K562 (cell line): ENCODE measurements around the gene LRP1. TPM values are rescaled to one million over a fixed set of nuclear protein-coding genes. Genes with fewer than 3 reads are reported as not detected.

Experiments
- BCOR ChIP-seq: fragments of 450-650 bp; IDR thresholded peaks from 2 replicates; pipeline ENCODE4 v1.6.1; 2016
- BDP1 ChIP-seq: IDR thresholded peaks from 3 replicates; pipeline ENCODE4 v1.6.1; 2011; ENCODE audit not compliant: insufficient read length, insufficient read depth
- CREM ChIP-seq: IDR thresholded peaks from 2 replicates; pipeline ENCODE4 v1.6.1; 2014; ENCODE audit warnings: antibody characterized with exemption, low read depth
- ETV1 ChIP-seq: fragments of 450-650 bp; conservative IDR thresholded peaks from 2 replicates; pipeline ENCODE4 v1.6.1; 2016; ENCODE audit warnings: missing genetic modification characterization, control low read depth, low read depth, missing compliant biosample characterization
- KDM2B ChIP-seq: fragments of 250-450 bp; sonication (Bioruptor Pico); IDR thresholded peaks from 2 replicates; pipeline ENCODE4 v1.8.0; 2021; ENCODE audit warnings: mild to moderate bottlenecking, moderate library complexity
- KDM5B ChIP-seq: fragments of 200-600 bp; sonication (generic); IDR thresholded peaks from 2 replicates; pipeline ENCODE4 v1.6.1; 2012; ENCODE audit warnings: low read depth, mild to moderate bottlenecking, moderate library complexity, low read length, control low read depth, inconsistent platforms; ENCODE audit not compliant: insufficient replicate concordance
- SMAD1 ChIP-seq: fragments of 150-350 bp; IDR thresholded peaks from 2 replicates; pipeline ENCODE4 v1.6.1; 2014; ENCODE audit warnings: low read length, low read depth; ENCODE audit not compliant: partially characterized antibody
- SMARCB1 ChIP-seq: IDR thresholded peaks from 2 replicates; pipeline ENCODE4 v1.6.1; 2011; ENCODE audit warnings: improper control_type of control experiment, low read depth; ENCODE audit not compliant: insufficient read length
- SMC3 ChIP-seq: conservative IDR thresholded peaks from 2 replicates; pipeline ENCODE4 v1.6.1; 2011; ENCODE audit warnings: low read depth, low read length, improper control_type of control experiment; ENCODE audit not compliant: insufficient read depth
- TBP ChIP-seq: optimal IDR thresholded peaks from 2 replicates; pipeline ENCODE3; 2011; ENCODE audit warnings: low read depth, low read length, improper control_type of control experiment
- TEAD2 ChIP-seq: fragments of 450-650 bp; IDR thresholded peaks from 2 replicates; pipeline ENCODE4 v1.6.1; 2016; ENCODE audit warnings: missing genetic modification characterization, control low read depth, missing compliant biosample characterization
- YY1 ChIP-seq, 3 experiments: IDR thresholded peaks; 2 replicates each; pipeline ENCODE4 v1.6.1; 2011; ENCODE audit warnings: low read length in 2 of 3, mild to moderate bottlenecking in 2 of 3, moderate library complexity in 2 of 3, borderline replicate concordance in 1 of 3, control low read depth in 1 of 3, low read depth in 1 of 3; ENCODE audit not compliant: insufficient read depth in 3 of 3, insufficient replicate concordance in 2 of 3, control insufficient read depth in 1 of 3, insufficient read length in 1 of 3; ENCODE audit errors: extremely low read depth in 1 of 3
- ZNF347 ChIP-seq: fragments of 450-650 bp; formaldehyde crosslinking; IDR thresholded peaks from 2 replicates; pipeline ENCODE4 v1.4.0; 2020; ENCODE audit warnings: low read depth, mild to moderate bottlenecking, moderate library complexity
- ZNF551 ChIP-seq: fragments of 250-450 bp; sonication (Bioruptor Pico); IDR thresholded peaks from 2 replicates; pipeline ENCODE4 v1.5.0; 2021; ENCODE audit warnings: mild to moderate bottlenecking, moderate library complexity
- polyA plus RNA-seq, 8 experiments: library from polyadenylated mRNA; depleted of rRNA in 4 of 8; stranded (reverse) in 5 of 8; unstranded in 3 of 8; fragments of >200 nt; fragmentation: Nextera tagmentation in 2 of 8; fragmentation: Illumina TruSeq in 1 of 8; extraction: Ambion mirVana in 2 of 8; extraction: Trizol in 1 of 8; gene quantifications; 2 replicates each; pipeline versions ENCODE4 v1.2.1 to v1.2.3, GENCODE V29; 2011 to 2014; ENCODE audit warnings: inconsistent platforms in 1 of 8, missing spikeins in 1 of 8
- total RNA-seq, 7 experiments: library from RNA; depleted of rRNA in 6 of 7; stranded (reverse); fragments of >200 nt in 6 of 7; fragmentation: Illumina TruSeq in 2 of 7; extraction: Trizol in 2 of 7; gene quantifications; 2 replicates each; pipeline versions ENCODE4 v1.2.1 to v1.2.3, GENCODE V29; 2011 to 2021; ENCODE audit warnings: low replicate concordance in 1 of 7
- TF ChIP-seq, protein P1 (sequence below): fragments of 150-350 bp; IDR thresholded peaks from 2 replicates; pipeline ENCODE4 v1.6.1; 2014; ENCODE audit warnings: low read depth, mild to moderate bottlenecking, low read length, borderline replicate concordance
- TF ChIP-seq, protein P2 (sequence below): fragments of 200-800 bp; sonication (Bioruptor generic); IDR thresholded peaks from 2 replicates; pipeline ENCODE4 v1.6.1; 2017; ENCODE audit warnings: missing genetic modification characterization, missing compliant biosample characterization
- TF ChIP-seq, protein P3 (sequence below): fragments of 250-450 bp; sonication (Bioruptor Pico); IDR thresholded peaks from 2 replicates; pipeline ENCODE4 v1.8.0; 2021; ENCODE audit warnings: mild to moderate bottlenecking, moderate library complexity
- TF ChIP-seq, protein P4 (sequence below): sonication (generic); formaldehyde crosslinking; IDR thresholded peaks from 2 replicates; pipeline ENCODE4 v1.8.0; 2022; ENCODE audit warnings: missing genetic modification reagents, mild to moderate bottlenecking, moderate library complexity, borderline replicate concordance

Gene LRP1
- total and polyA plus RNA-seq, 9 of the 15 experiments (the other 6 are each of a cell fraction or from before 2014, with no cell fraction given) = 0.04 to 0.64 (median 0.19) TPM; not detected in 2

DNA sequence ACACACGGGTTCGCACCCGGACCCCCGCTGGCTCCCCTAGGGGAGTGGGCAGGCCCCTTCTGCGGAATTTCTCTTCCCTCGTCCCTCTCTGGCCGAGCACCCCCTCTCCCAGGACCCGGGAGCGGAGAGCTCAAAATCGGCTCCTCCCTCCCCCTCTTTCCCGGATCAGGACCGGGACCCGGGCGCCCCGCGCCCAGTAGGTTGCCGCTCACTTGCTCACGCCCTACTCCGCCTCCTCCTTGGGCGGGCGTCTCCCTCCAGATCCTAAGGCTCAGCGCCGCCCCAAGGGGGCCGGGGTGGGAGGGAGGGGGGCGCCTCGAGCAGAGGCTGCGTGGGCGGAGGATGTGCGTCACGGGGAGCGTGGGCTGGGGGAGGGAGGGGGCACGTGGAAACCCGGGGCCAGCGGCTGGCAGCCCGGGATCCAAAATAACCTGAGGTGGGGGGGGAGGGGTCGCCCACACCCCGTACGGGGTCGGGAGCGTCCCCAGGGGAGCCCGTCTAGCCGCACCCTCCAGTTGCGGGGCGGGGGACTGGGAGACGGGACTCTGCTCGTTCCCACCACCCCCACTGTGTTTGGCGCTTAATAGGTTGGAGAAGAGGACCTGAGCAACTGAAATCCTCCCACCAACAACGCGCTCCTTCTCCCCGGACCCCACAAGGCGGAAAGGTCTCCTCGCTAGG, 41.1 kb upstream of the LRP1 start (continued):
- TF ChIP-seq, protein P1, sequence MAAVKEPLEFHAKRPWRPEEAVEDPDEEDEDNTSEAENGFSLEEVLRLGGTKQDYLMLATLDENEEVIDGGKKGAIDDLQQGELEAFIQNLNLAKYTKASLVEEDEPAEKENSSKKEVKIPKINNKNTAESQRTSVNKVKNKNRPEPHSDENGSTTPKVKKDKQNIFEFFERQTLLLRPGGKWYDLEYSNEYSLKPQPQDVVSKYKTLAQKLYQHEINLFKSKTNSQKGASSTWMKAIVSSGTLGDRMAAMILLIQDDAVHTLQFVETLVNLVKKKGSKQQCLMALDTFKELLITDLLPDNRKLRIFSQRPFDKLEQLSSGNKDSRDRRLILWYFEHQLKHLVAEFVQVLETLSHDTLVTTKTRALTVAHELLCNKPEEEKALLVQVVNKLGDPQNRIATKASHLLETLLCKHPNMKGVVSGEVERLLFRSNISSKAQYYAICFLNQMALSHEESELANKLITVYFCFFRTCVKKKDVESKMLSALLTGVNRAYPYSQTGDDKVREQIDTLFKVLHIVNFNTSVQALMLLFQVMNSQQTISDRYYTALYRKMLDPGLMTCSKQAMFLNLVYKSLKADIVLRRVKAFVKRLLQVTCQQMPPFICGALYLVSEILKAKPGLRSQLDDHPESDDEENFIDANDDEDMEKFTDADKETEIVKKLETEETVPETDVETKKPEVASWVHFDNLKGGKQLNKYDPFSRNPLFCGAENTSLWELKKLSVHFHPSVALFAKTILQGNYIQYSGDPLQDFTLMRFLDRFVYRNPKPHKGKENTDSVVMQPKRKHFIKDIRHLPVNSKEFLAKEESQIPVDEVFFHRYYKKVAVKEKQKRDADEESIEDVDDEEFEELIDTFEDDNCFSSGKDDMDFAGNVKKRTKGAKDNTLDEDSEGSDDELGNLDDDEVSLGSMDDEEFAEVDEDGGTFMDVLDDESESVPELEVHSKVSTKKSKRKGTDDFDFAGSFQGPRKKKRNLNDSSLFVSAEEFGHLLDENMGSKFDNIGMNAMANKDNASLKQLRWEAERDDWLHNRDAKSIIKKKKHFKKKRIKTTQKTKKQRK = no peak
- TF ChIP-seq, protein P2, sequence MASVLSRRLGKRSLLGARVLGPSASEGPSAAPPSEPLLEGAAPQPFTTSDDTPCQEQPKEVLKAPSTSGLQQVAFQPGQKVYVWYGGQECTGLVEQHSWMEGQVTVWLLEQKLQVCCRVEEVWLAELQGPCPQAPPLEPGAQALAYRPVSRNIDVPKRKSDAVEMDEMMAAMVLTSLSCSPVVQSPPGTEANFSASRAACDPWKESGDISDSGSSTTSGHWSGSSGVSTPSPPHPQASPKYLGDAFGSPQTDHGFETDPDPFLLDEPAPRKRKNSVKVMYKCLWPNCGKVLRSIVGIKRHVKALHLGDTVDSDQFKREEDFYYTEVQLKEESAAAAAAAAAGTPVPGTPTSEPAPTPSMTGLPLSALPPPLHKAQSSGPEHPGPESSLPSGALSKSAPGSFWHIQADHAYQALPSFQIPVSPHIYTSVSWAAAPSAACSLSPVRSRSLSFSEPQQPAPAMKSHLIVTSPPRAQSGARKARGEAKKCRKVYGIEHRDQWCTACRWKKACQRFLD (CRISPR knock-in tag) = no peak
- TF ChIP-seq BDP1 = no peak
- peak; percentile 89 for TF ChIP-seq CREM
- TF ChIP-seq SMAD1 = peak; percentile 58
- no peak for TF ChIP-seq ZNF347 (CRISPR knock-in tag)
- peak; percentile 36 for TF ChIP-seq KDM5B
- no peak for TF ChIP-seq SMARCB1
- peak in 1 of 3 experiments; percentile 61 for TF ChIP-seq YY1 (IDR thresholded peaks at IDR 0.05; ENCODE audit: borderline replicate concordance in 1 of 3, control insufficient read depth in 1 of 3, extremely low read depth in 1 of 3, insufficient read depth in 3 of 3, insufficient read length in 1 of 3, insufficient replicate concordance in 2 of 3, low read depth in 1 of 3, low read length in 2 of 3)
- TF ChIP-seq TBP = peak; percentile 5
- TF ChIP-seq, protein P3, sequence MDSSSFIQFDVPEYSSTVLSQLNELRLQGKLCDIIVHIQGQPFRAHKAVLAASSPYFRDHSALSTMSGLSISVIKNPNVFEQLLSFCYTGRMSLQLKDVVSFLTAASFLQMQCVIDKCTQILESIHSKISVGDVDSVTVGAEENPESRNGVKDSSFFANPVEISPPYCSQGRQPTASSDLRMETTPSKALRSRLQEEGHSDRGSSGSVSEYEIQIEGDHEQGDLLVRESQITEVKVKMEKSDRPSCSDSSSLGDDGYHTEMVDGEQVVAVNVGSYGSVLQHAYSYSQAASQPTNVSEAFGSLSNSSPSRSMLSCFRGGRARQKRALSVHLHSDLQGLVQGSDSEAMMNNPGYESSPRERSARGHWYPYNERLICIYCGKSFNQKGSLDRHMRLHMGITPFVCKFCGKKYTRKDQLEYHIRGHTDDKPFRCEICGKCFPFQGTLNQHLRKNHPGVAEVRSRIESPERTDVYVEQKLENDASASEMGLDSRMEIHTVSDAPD (CRISPR knock-in tag) = no peak
- TF ChIP-seq ZNF551 (CRISPR knock-in tag) = no peak
- no peak for TF ChIP-seq ETV1 (tag)
- TF ChIP-seq SMC3 = no peak
- no peak for TF ChIP-seq TEAD2 (tag)
- 0 out of 2 replicates have a peak, but pooled peaks have one; percentile 49 for TF ChIP-seq KDM2B (CRISPR knock-in tag)
- no peak for TF ChIP-seq BCOR
- TF ChIP-seq, protein P4, sequence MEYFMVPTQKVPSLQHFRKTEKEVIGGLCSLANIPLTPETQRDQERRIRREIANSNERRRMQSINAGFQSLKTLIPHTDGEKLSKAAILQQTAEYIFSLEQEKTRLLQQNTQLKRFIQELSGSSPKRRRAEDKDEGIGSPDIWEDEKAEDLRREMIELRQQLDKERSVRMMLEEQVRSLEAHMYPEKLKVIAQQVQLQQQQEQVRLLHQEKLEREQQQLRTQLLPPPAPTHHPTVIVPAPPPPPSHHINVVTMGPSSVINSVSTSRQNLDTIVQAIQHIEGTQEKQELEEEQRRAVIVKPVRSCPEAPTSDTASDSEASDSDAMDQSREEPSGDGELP (CRISPR knock-in tag) = peak; percentile 16; the same call in 1 of the 2 replicates
